22Rv1 (cell line): ENCODE data around the gene CRADD.

Experiments used
- ZFX ChIP-seq: fragments of 450-650 bp; IDR thresholded peaks from 2 replicates; pipeline ENCODE4 v1.6.1; 2017; ENCODE audit warnings: antibody characterized with exemption, borderline replicate concordance
- TF ChIP-seq, protein P1 (sequence below): fragments of 450-650 bp; IDR thresholded peaks from 2 replicates; pipeline ENCODE4 v1.5.1; 2017; ENCODE audit warnings: mild to moderate bottlenecking

- TF ChIP-seq, protein P1, sequence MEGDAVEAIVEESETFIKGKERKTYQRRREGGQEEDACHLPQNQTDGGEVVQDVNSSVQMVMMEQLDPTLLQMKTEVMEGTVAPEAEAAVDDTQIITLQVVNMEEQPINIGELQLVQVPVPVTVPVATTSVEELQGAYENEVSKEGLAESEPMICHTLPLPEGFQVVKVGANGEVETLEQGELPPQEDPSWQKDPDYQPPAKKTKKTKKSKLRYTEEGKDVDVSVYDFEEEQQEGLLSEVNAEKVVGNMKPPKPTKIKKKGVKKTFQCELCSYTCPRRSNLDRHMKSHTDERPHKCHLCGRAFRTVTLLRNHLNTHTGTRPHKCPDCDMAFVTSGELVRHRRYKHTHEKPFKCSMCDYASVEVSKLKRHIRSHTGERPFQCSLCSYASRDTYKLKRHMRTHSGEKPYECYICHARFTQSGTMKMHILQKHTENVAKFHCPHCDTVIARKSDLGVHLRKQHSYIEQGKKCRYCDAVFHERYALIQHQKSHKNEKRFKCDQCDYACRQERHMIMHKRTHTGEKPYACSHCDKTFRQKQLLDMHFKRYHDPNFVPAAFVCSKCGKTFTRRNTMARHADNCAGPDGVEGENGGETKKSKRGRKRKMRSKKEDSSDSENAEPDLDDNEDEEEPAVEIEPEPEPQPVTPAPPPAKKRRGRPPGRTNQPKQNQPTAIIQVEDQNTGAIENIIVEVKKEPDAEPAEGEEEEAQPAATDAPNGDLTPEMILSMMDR: no peak
- TF ChIP-seq ZFX: no peak
Observed at GRCh38 chr12:93788853-93789252, 111.7 kb downstream of the CRADD start.
